DMS 273 treated with DMSO at 0.1 percent for 48 hours (cell line): Measurements from ENCODE around the gene CPN1.

Source experiments
- DNase-seq: peaks from one replicate; lab custom pipeline; 2025; lab: John Stamatoyannopoulos, UW

The CPN1 gene

GRCh38 chr10:99995713-99996112 lies 86.0 kb downstream of the CPN1 start:
- DNase-seq = no peak

- DNase-seq = no peak
Observed at GRCh38 chr10:99995269-99995668, 86.4 kb downstream of the CPN1 start.

- DNase-seq = no peak
Observed at GRCh38 chr10:99994801-99995200, 86.9 kb downstream of the CPN1 start.

GRCh38 chr10:99993701-99994689 lies 87.7 kb downstream of the CPN1 start:
- DNase-seq = no peak
